GM21825 (cell line): Measurements from ENCODE around the gene ZNF398.

Experiments
- ATAC-seq: cut with Tn5 transposase; IDR thresholded peaks from one replicate; pipeline ENCODE4 v1.9.1; 2021; ENCODE audit warnings: mild to moderate bottlenecking, moderate library complexity; ENCODE audit not compliant: unreplicated experiment

ZNF398 gene

DNA sequence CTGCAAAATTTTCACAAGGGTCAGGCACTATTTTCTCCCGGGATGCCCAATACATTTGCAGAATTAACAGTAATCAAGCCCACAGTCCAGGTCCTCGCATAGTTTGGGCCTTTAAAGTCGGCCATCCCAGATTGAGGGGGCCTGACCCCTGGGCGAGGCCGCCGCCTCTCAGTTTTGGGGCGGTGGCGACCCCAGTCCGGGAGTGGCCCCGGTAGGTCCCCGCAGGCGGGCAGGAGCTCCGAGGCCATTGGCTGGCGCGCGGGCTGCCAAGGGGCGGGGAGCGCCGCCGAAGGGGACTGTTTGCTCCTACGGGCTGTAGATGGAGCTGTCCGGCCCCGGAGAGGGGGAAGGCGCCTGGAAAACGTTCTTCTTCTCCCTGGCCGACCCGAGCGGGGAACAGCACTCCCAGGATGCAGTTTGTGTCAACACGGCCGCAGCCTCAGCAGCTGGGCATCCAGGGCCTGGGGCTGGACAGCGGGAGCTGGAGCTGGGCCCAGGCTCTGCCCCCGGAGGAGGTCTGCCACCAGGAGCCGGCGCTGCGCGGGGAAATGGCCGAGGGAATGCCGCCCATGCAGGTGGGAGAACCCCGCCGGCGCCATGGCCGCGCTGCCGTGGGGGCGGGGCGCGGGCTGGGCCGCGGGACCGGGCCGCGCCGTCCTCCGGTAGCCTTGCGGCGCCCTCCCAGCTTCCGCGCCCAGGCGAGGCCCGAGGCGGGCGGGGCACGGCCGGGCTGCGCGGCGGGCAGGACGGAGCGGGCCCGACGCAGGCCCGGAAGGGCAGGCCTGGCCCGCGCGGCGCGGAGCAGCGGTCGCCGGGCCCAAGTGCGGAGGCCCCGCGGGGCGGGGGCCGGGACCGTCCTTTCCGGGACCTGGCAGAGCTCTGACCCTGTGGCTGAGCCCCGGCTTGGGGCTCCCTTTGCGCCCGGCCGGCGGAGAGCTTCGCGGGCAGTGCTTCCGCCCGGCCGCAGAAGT is 48.2 kb downstream of the ZNF398 start, which contains the start of gene ZNF282:
TSS of gene ZNF282 (plus strand) at position 367 of the 971 bp plus-strand sequence. CDS start at position 411, 44 bp downstream.
- peak; percentile 94 for ATAC-seq

DNA sequence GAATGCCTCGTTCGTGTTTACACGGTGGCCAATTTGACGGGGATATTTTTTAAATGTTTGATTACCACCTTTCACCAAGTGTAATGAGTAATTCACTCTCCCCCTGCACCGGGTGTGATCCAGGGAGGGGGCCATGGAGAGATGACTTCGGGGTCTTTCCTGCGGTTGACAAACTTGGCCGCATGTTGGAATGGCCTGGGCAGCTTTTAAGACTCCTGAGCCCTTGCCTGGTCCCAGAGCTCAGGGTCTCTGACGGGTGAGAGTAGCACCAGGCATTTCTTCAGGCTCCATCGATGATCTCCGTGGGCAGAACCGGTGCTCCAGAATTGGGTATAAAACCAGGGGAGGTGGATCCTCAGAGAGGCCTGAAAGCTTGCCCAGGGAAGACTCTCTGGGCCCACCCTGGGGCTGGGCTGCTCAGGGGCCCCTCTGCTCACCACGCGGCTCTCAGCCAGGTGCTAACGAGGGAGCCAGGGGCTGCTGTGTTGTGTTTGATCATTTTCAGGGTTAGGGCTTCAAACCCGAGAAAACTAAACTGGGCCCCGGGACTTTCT is 49.0 kb downstream of the ZNF398 start:
- no peak for ATAC-seq

DNA sequence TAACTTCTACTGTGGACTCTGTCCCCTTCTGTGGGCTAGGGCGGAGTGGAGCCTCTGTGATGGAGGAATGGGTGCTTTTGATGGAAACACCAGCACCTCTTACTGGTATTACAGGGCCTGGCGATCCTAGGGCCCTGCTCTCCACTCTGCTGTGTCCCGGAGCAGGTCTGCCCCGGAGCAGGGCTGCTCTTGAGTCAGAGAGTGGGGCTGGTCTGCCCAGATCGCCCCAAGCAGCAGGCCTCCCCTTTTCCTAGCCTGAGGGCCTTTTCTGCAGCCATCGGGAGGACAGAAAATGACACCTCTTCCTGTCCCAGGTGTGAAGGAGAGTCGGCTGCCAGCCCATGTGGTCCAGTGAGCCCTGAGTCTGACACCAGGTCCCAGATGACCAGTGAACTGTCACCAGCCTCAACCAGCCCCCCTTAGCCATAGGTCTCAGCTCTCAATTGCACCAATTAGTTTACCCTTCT is 49.5 kb downstream of the ZNF398 start:
- no peak for ATAC-seq

DNA sequence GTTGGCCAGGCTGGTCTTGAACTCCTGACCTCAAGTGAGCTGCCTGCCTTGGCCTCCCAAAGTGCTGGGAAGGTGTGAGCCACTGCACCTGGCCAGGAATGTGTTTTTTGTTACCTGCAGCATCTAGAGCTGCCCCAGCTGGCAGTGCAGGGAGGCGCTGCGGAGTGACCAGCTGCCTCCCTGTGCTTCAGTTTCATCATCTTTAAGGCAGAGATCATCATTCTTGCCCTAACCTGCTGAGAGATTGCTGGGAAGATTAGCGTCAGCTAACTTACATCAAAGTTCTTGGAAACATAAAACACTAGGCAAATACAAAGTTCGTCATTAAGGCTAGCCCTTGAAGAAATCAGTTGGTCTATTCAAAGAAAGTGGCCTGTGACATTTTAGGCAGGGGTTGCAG is 50.4 kb downstream of the ZNF398 start:
- ATAC-seq: no peak

DNA sequence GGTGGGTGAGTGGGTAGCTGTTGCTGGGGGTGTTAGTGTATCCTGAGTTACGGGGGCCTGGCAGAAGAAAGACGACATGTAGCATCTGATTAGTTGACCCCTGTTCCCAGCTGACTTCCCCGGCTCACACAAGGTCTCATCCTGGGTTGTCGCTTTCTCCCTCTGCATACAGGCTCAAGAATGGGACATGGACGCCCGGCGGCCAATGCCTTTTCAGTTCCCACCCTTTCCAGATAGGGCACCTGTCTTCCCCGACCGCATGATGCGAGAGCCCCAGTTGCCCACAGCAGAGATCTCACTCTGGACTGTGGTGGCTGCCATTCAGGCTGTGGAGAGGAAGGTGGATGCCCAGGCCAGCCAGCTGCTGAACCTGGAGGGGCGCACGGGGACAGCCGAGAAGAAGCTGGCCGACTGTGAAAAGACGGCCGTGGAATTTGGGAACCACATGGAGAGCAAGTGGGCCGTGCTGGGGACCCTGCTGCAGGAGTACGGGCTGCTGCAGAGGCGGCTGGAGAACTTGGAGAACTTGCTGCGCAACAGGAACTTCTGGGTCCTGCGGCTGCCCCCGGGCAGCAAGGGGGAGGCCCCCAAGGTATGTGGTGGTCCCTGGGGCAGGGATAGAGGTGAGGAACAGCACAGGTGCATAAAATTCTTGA is 51.0 kb downstream of the ZNF398 start:
- no peak for ATAC-seq

DNA sequence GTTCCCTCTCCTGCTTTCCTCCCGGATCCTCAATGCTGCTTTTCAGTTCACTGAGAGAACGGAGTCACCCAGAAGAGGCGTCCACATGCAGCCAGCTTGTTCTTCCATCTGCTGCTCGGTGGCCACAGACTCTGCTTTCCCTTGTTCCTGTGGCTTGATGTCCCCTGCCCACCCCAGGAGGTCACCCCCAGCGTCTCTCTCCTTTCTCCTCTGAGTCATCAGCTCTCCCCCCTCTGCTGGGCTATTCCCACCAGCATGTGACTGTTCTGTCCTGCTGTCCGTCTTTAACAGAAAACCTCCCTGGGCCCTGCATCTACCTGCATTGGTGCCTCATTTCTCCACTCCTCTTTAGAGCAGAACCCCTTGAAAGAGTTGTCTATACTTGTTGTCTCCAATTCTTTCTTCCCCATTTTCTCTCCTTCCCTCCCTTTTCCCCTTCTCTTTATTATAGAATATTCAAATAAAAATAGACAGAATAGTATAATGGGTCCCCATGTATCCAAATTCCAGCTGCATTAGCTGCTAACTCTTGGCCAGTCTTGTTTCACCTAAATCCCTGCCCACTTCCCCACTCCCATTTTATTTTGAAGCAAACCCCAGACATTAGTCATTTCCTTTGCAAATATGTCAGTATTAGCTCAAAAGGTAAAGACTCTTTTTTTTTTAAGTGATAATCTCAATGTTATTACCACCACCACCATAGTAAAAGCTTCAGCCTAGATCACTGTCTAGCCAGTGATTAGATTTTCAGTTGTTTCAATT is 52.2 kb downstream of the ZNF398 start:
- ATAC-seq: no peak

DNA sequence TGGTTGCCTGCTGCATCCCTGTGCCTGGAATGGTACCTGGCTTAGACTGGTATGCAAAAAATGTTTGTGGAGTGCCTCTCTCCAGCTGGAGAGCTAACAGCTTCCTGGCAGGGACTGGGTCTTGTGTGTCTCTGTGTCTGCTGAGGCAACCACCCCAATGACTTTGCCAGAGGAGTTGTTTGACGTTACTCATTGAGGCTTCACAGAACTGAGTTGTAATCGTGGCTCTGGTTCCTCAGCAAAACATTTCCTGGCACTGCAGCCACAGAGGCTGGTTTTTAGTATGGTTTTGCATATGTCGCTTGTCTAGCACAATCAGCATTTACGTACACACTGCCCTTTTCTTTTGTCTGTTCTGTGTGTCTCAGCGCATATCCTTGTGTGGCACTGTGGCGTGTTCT is 55.6 kb downstream of the ZNF398 start:
- no peak for ATAC-seq

DNA sequence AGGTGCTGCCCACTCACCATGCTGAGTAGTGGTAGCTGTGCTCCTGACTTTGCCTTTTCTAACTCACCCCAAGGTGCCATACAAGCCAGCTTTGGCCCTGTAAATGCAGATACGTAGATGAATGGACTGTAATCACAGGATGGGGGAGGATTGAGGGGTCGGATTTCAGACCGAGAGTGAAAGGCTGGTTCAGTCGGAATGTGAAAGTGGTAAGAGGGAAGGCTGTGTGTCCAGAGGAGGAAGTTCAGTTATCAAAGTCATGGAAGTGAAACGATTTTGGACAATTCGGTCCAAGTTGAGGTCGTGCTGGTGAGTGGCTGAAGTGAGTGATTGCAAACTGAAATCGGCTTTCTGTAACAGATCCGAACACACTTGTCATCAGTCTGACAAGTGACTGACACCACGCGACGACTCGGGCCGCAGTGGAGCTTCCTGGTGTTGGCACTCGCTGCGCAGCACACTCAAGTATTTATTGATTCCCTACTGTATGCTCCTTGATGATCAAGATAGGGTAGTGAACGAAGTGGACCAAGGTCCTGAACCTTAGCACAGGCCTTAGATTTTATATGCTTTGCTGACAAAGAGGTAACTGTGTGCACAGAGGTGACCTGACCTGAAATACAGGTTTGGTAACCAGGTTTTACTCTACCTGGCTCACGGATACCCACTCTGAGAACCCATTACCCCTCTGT is 58.6 kb downstream of the ZNF398 start:
- ATAC-seq: no peak

DNA sequence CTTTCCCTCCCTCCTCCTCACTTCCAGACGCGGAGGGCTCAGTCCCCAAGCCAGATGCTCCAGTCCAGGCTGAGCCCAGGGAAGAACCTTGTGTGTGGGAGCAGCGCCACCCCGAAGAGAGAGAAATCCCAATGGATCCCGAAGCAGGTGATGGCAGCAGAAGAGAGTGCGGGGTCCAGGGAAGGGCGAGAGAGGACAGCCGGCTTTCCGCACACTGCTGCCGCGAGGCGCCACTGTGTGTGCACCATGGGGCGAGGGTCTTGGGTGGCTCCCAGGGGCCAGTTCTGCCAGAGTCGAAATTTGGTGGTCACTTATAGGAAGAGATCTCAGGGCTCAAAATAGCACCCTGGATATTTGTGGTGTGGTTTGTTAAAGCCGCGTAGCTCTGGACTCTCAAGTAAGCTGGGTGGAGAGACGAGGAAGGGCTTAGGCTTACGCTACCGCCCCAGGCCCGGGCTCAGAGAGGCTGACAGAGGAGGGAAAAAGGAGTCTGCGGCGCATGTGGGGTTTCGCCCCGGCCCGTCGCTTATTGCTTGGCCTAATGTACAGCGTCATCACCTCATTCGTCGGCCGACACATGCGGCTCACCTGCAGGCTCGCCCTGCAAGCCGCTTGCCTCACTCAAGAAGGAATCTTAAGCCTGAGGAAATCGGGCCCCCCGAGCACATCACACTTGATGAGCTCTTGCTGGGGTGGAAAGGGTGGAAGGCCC is 60.2 kb downstream of the ZNF398 start:
- no peak for ATAC-seq

DNA sequence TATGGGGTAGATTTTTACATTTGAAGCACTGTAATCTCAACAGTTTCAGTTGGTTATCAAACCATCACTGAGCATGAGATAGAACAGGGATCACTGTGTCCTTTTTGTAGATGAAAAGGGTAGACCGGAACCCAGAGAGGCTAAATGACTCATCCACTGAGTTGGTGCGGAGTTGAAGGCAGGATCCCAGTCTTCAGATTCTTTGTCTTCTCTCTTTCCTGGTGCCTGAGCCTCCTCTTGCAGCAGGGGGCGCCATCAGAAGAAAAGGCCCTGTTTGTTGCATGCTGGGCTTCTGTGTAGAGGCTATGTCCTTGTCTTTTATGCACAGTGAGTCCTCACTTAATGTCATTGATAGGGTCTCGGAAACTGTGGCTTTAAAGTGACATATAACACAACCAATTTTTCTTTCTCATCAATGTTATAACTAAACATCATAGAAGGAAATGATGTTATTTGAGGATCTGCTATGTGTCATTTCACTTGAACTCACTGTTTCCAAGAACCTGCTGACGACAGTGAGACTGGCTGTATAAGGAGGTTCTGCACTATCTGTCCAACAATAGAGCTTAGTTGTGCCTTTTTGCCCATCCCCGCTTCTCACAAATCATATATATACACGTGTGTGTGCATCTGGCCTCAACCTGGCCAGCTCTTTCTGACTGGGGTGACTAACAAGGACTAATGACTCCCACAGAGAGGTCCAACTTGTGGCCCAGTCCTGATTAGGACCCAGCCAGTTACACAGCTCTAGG is 62.4 kb downstream of the ZNF398 start:
- ATAC-seq: no peak

DNA sequence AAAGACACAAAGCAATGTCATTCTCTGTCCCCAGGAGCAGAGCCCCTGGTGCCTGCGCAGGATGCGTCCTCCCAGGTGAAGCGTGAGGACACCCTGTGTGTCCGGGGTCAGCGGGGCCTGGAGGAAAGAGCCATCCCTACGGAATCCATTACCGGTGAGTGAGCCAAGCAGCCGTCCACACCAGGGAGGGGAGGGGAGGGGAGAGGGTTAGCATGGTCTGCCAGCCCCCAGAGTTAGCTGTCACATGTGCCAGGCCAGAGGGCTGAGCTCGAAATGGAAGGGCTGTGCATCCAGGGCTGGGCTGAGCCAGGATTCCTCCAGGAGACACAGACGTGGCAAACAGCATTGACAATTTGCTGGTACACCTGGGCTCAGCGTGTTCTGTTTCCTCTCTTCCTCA is 63.3 kb downstream of the ZNF398 start:
- ATAC-seq: no peak

DNA sequence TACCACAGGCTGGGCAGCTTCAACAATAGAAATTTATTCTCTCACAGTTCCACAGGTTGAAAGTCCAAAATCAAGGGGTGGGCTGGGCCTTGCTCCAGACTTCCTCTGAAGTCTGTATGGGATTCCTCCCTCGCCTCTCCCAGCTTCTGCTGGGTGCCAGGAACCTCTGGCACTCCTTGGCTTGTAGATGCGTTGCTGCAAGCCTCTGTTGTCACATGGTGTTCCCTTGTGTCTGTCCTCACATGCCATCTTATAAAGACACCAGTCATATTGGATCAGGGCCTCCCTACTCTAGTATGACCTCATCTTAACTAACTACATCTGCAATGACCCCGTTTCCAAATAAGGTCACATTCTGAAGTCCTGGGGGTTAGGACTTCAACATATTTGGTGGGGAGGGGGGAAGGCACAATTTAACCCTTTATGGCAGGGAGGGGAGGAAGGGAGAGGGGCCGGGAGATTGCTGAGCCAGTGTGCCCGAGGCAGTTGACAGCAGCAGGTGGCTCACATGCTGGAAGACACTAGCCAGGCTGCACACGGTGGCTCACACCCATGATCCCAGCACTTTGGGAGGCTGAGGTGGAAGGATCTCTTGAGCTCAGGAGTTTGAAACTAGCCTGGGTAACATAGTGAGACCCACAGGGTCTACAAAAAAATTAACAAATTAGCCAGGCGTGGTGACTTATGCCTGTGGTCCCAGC is 66.9 kb downstream of the ZNF398 start:
- no peak for ATAC-seq

DNA sequence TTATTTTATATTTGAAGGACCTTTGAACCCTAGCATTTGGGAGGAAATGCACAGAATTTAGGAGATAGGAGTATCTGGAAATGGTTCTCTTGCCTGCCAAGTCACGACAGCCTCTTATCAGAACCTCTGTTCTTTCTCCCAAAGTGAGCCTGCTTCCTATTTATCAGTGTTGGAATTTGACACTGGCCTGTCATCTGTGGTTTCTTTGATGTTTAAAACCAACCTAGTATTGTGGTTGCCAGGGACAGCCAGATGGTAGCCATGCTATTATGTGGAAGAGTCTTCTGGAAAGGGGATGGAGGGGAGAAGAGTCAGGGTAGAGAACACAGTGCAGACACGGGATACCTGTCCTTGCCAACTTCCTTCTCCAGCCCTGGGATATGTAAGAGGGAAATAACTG is 69.1 kb downstream of the ZNF398 start:
- no peak for ATAC-seq

DNA sequence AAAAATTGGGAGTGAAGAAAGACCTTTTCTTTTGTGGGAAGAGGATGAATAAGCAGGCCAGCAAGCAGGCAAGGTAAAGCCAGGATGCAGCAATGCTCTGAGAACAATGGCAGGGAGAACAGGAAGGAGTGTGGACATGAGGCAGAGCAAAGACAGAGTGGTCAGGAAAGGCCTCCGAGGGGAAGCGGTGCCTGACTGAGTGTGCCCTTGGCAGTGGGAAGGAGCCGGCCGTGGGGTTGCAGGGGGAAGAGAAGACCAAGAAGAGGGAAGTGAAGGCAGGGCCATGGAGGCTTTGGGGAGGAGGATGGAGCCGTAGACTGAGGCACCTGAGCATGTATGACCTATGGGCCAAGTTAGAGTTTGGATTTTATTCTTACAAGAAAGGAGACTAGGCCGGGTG is 70.3 kb downstream of the ZNF398 start:
- ATAC-seq: no peak

DNA sequence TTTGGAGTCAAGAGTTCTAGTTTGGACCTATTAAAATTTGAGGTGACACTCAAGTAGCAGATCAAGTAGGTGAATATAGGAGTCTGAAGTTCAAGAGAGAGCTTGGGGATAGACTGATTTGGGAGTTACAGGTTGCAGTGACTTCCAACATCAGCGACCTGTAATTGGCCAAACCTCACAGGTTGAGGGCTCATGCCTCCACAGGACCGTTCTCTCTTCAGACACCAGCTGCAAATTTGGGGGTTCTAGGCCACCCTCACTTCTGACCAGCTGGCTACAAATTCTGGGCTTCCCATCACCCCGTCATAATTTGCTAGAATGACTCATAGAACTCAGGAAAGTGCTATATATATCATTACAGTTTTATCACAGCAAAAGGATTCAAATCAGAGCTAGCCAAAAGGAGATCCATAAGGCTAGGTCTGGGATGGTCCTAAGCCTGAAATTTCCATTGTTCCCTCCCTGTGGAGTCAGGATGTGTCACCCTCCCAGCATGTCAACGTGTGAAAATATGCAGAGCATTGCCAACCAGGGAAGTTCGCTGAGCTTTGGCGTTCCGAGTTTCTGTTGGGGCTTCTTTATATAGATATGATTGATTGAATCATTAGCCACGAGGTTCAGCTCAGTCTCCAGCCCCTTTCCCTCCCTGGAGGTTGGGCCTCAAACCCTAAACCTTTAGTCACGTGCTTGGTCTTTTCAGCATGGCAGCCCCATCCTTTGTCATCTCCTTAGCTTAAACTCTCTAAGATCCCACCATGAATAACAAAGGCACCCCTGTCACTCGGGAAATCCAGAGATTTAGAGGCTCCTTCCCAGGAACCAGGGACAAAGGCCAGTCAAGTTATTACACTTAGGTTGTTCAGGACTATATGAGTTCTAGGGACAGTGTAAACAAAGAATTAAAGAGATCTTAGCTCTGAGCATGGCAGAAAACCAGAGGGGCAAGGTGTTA is 71.5 kb downstream of the ZNF398 start:
- no peak for ATAC-seq

DNA sequence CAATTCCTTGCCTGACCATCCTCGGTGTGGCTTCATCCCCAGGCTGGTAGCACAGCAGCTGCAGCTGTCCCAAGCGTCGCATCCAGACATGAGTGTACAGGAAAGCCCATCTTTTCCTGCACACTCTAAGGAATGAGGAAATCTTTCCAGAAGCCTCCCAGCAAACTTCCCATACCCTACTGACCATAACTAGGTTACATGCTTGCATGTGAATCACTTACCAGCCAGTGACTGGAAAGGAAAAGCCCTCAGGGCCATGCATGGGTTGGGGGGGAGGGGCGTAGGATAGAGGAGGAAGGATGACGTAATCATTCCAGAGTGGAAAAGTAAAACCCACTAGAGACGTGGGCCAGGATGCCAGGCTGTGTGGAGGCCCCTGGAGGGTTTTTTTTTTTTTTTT is 73.3 kb downstream of the ZNF398 start:
- ATAC-seq: no peak

DNA sequence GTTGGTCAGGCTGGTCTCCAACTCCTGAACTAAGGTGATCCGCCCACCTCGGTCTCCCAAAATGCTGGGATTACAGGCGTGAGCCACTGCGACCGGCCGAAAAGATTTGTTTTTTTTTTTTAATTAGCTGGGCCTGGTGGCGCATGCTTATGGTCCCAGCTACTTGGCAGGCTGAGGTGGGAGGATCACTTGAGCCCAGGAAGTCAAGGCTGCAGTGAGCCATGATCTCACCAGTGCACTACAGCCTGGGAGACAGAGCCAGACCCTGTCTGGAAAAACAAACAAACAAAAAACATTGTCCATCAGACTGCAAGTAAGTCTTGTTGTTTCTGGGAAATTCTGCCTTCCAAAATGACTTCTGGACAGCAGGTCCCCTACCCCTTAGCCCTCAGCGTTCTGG is 75.9 kb downstream of the ZNF398 start:
- ATAC-seq: no peak
